HepG2 (cell line): Measurements from ENCODE around the gene MTHFD1. TPM values are rescaled to one million over a fixed set of nuclear protein-coding genes. Genes with fewer than 3 reads are reported as not detected.

Experiments used
- ATAC-seq: fragments of 200-7000 bp; cut with Tn5 transposase; 3 replicates; pipeline ENCODE4 v1.9.1; 2020; ENCODE audit warnings: mild to moderate bottlenecking, moderate library complexity
- BruUV-seq: library from RNA; stranded (reverse); fragments of 400-500 nt; replicated peaks from 2 replicates; lab custom pipeline; 2021; lab: Mats Ljungman, UMichigan
- CTCF ChIA-PET: fragments of 300-600 bp; formaldehyde crosslinking; extraction: SDS; loops from one replicate; lab custom pipeline; 2021; ENCODE audit warnings: low total read pairs, inconsistent platforms, low intra/inter-chr PET ratio; lab: Yijun Ruan, JAX
- POLR2A ChIA-PET: fragments of 350-600 bp; sonication (Branson Sonifier 250); formaldehyde crosslinking; loops from one replicate; lab custom pipeline; 2020; ENCODE audit warnings: antibody characterized with exemption, inconsistent platforms; lab: Yijun Ruan, JAX
- DNase-seq: peaks from one replicate; pipeline ENCODE4 v3.0.0-alpha.2; 2015; ENCODE audit warnings: low spot score
- FAIRE-seq: peaks from 3 replicates; lab custom pipeline; 2011; peaks lifted over from hg19 to GRCh38; lab: Jason Lieb, UNC
- H2AFZ ChIP-seq: one replicate; pipeline ENCODE4 v1.6.1; 2011; ENCODE audit warnings: low read length, inconsistent platforms
- H3K27ac ChIP-seq: fragments of 300-600 bp; 3 replicates; pipeline ENCODE4 v1.8.0; 2011; ENCODE audit warnings: mixed run types, mild to moderate bottlenecking, mixed read lengths, low read length, inconsistent platforms; ENCODE audit not compliant: insufficient read depth; ENCODE audit errors: extremely low read length
- H3K27me3 ChIP-seq, 2 experiments: fragments of 200-600 bp in 1 of 2; 2 replicates in 1 of 2; 3 replicates in 1 of 2; pipeline versions ENCODE4 v1.6.0 to v1.8.0; 2011; ENCODE audit warnings: low read length in 2 of 2, mild to moderate bottlenecking in 2 of 2, moderate library complexity in 2 of 2, inconsistent platforms in 1 of 2; ENCODE audit not compliant: insufficient read depth in 2 of 2, control insufficient read depth in 1 of 2
- H3K36me3 ChIP-seq, 2 experiments: fragments of 200-600 bp in 1 of 2; replicated peaks in 1 of 2; 2 replicates in 1 of 2; 3 replicates in 1 of 2; pipeline versions ENCODE4 v1.5.1 to v1.8.0; 2011; ENCODE audit warnings: low read length in 2 of 2, inconsistent platforms in 1 of 2; ENCODE audit not compliant: insufficient read depth in 2 of 2, control insufficient read depth in 1 of 2
- H3K4me1 ChIP-seq: 2 replicates; pipeline ENCODE4 v1.5.1; 2012; ENCODE audit warnings: low read length, inconsistent platforms; ENCODE audit not compliant: insufficient read depth
- H3K4me2 ChIP-seq: 2 replicates; pipeline ENCODE4 v1.6.0; 2011; ENCODE audit warnings: low read depth, low read length, inconsistent platforms
- H3K4me3 ChIP-seq, 3 experiments: fragments of 200-600 bp in 1 of 3; sonication (generic), shearing (Covaris generic) in 1 of 3; replicated peaks in 1 of 3; 2 replicates each; pipeline ENCODE4 v1.5.1; 2011 to 2016; ENCODE audit warnings: low read length in 3 of 3, inconsistent platforms in 2 of 3, low read depth in 2 of 3, mild to moderate bottlenecking in 2 of 3, control low read depth in 1 of 3, mixed read lengths in 1 of 3; ENCODE audit not compliant: insufficient read depth in 1 of 3
- H3K79me2 ChIP-seq: one replicate; pipeline ENCODE4 v1.6.1; 2011; ENCODE audit warnings: low read length, inconsistent platforms; ENCODE audit not compliant: insufficient read depth
- H3K9ac ChIP-seq: 2 replicates; pipeline ENCODE4 v1.6.0; 2011; ENCODE audit warnings: mild to moderate bottlenecking, low read depth, low read length, inconsistent platforms; ENCODE audit not compliant: insufficient read depth
- H3K9me3 ChIP-seq: 2 replicates; pipeline ENCODE4 v1.5.1; 2012; ENCODE audit warnings: mild to moderate bottlenecking, low read length
- H4K20me1 ChIP-seq: 2 replicates; pipeline ENCODE4 v1.6.0; 2011; ENCODE audit warnings: inconsistent platforms, mild to moderate bottlenecking, low read length, moderate library complexity; ENCODE audit not compliant: insufficient read depth
- ATF2 ChIP-seq: sonication (generic); formaldehyde crosslinking; IDR thresholded peaks from 2 replicates; pipeline ENCODE4 v1.4.0; 2020; ENCODE audit warnings: missing genetic modification reagents
- GPN1 ChIP-seq: sonication (generic); formaldehyde crosslinking; IDR thresholded peaks from 2 replicates; pipeline ENCODE4 v1.5.1; 2020; ENCODE audit warnings: missing genetic modification reagents, borderline replicate concordance
- NFKB2 ChIP-seq: sonication (generic); formaldehyde crosslinking; IDR thresholded peaks from 2 replicates; pipeline ENCODE4 v1.4.0; 2020; ENCODE audit warnings: missing genetic modification reagents, borderline replicate concordance
- ZFP37 ChIP-seq: sonication (generic); formaldehyde crosslinking; IDR thresholded peaks from 2 replicates; pipeline ENCODE4 v1.4.0; 2020; ENCODE audit warnings: missing genetic modification reagents, borderline replicate concordance
- ZNF33A ChIP-seq: sonication (generic); formaldehyde crosslinking; IDR thresholded peaks from 2 replicates; pipeline ENCODE4 v1.5.1; 2020; ENCODE audit warnings: missing genetic modification reagents, mild to moderate bottlenecking, moderate library complexity, borderline replicate concordance
- ZNF768 ChIP-seq: sonication (generic); formaldehyde crosslinking; IDR thresholded peaks from 2 replicates; pipeline ENCODE4 v1.4.0; 2020; ENCODE audit warnings: missing genetic modification reagents
- ZSCAN31 ChIP-seq: sonication (generic); formaldehyde crosslinking; IDR thresholded peaks from 2 replicates; pipeline ENCODE4 v1.5.0; 2020; ENCODE audit warnings: low read depth, mild to moderate bottlenecking, missing genetic modification reagents
- WGBS: methylation state at CpG from one replicate; pipeline ENCODE4 v1.1.6; 2017; ENCODE audit warnings: low lambda C conversion rate; 5-methylcytosine and 5-hydroxymethylcytosine counted together
- in situ Hi-C: cut with HindIII; loops from 2 replicates; pipeline ENCODE4 v1.10.0; 2017; ENCODE audit warnings: low pct_unique_long_range_greater_than_20kb; ENCODE audit not compliant: extremely low pct_ligation_motif_present
- intact Hi-C: fragments of 100-400 bp; cut with micrococcal nuclease; formaldehyde crosslinking; loops from one replicate; pipeline ENCODE4 v1.10.0; 2022; ENCODE audit not compliant: unreplicated experiment
- polyA plus RNA-seq, 8 experiments: library from polyadenylated mRNA; depleted of rRNA in 3 of 8; stranded (reverse) in 7 of 8; unstranded in 1 of 8; fragments of >200 nt; fragmentation: Illumina TruSeq in 4 of 8; extraction: Trizol in 4 of 8; gene quantifications; 2 replicates each; pipeline versions ENCODE4 v1.2.1 to v1.2.3, GENCODE V29; 2011 to 2016; ENCODE audit warnings: low read depth in 4 of 8, missing spikeins in 1 of 8, mixed read lengths in 1 of 8; ENCODE audit not compliant: insufficient read depth in 1 of 8
- total RNA-seq, 5 experiments: library from RNA; depleted of rRNA; stranded (reverse); fragments of >200 nt; fragmentation: Illumina TruSeq; extraction: Trizol; gene quantifications; 2 replicates each; pipeline ENCODE4 v1.2.3, GENCODE V29; 2016; ENCODE audit warnings: low read depth in 1 of 5

Gene MTHFD1
- total and polyA plus RNA-seq, 2 of the 13 experiments (the other 11 are each of a cell fraction or from before 2014, with no cell fraction given) = 31.0 to 106 TPM

DNA sequence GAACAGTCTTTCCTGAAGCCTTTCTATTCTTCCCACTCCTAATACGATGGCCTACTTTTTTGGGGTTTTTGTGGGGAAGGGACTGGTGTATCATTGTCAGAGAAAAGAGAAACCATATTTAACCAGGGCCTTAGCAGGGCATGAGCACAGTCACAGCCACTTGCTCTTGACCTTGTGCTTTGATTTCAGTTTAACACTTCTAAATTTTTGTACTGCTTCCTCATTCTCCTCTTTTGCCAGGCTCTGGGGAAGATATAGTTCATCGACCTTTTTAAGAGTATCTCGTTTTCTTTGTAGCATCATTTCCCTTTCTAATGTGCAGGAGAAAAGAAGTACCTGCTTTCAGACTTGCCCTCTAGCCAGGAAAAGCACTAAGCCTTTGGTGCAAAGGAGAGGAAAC, 118.6 kb downstream of the MTHFD1 start:
- H3K36me3 ChIP-seq = no peaks in the 10 kb centered on the region
- peaks cover 37% of the 10 kb centered on the region for H4K20me1 ChIP-seq
- ATAC-seq = no peak
- H3K4me1 ChIP-seq = peaks cover 69% of the 10 kb centered on the region
- H3K4me3 ChIP-seq = peak overlapping the region; percentile 10 to 36 (median 26); a peak in 5 of 6 replicates
- ChIA-PET CTCF (no interaction called here), POLR2A (no interaction called here)
- FAIRE-seq = no peak
- in situ Hi-C loops = no loop called here
- no peak for DNase-seq
- BruUV-seq = no TSS peak
- H3K4me2 ChIP-seq = peak overlapping the region; percentile 91
- no peak overlapping the region for H2AFZ ChIP-seq
- WGBS = 52% methylated on average over 3 of the region's 3 CpGs
- intact Hi-C loops = no loop called here
- TF ChIP-seq ZFP37 (CRISPR knock-in tag) = no peak
- TF ChIP-seq ZNF768 (CRISPR knock-in tag) = no peak
- no peak for TF ChIP-seq ZSCAN31 (CRISPR knock-in tag)
- TF ChIP-seq NFKB2 (CRISPR knock-in tag) = no peak
- TF ChIP-seq ATF2 = no peak
- no peak for TF ChIP-seq ZNF33A
- TF ChIP-seq GPN1 = no peak
- H3K27ac ChIP-seq = no peak overlapping the region
- no peaks in the 10 kb centered on the region for H3K9me3 ChIP-seq
- no peaks in the 10 kb centered on the region; a peak in 1 of 5 replicates for H3K27me3 ChIP-seq
- H3K79me2 ChIP-seq = peaks cover 76% of the 10 kb centered on the region
- peak overlapping the region; percentile 30; the same call in 1 of the 2 replicates for H3K9ac ChIP-seq
